Skeletal muscle cell (primary cell): ENCODE results near the gene CLDN15.
A peak's percentile ranks its signal among the peaks of the same experiment; 100 is the strongest.
"Not testable (repeated sequence)": the region's sequence is repeated elsewhere in the genome, so short reads cannot be mapped to it uniquely, and the experiment has no call there.

Experiments used
- DNase-seq: peaks from one replicate; pipeline ENCODE4 v3.0.0-alpha.2; 2010; ENCODE audit warnings: low read depth
- H3K4me3 ChIP-seq: 2 replicates; pipeline ENCODE4 v1.5.1; 2011; ENCODE audit warnings: low read depth, mild to moderate bottlenecking, control low read depth, low read length, moderate library complexity

CLDN15 gene, protein sequence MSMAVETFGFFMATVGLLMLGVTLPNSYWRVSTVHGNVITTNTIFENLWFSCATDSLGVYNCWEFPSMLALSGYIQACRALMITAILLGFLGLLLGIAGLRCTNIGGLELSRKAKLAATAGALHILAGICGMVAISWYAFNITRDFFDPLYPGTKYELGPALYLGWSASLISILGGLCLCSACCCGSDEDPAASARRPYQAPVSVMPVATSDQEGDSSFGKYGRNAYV

DNA sequence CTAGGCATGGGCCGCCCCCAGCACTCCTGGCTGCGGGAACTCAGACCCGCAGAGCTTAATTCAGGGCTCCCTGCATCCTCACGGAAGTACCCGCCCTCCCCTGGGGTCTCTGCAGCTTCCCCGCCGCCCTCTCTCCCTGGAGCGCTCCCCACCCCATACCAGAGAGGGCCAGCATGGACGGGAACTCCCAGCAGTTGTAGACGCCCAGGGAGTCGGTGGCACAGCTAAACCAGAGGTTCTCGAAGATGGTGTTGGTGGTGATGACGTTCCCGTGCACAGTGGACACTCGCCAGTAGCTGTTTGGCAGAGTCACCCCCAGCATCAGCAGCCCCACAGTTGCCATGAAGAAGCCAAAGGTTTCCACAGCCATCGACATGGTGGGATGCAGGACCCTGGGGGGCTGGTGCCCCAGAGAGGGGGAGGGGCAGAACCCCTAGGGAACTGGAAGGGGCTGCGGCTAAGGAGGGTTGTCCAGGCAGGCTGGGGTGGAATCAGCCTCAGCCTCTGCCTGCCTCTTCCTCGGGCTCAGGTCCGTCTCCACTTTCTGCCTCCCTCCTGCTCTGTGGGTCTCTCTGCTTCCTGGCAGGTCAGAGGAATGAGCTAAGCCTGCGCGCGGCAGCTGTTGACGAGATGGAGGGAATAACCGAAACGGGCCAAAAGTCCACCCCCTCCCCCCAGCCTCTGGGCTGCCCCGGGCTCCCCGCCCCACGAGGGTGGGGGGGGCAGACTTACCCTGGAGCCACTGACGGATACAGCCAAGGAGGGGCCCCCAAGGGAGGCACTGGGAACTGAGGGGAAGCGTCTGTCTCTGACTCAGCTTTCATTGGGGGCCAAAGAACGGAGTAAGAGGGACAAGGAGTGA is at the start of gene CLDN15:
TSS of gene CLDN15 (minus strand) at position 597 of the 862 bp plus-strand sequence. CDS start at position 376, 221 bp downstream.
- no peak within 1 kb of the TSS for H3K4me3 ChIP-seq
- DNase-seq, result peak; percentile 63

DNA sequence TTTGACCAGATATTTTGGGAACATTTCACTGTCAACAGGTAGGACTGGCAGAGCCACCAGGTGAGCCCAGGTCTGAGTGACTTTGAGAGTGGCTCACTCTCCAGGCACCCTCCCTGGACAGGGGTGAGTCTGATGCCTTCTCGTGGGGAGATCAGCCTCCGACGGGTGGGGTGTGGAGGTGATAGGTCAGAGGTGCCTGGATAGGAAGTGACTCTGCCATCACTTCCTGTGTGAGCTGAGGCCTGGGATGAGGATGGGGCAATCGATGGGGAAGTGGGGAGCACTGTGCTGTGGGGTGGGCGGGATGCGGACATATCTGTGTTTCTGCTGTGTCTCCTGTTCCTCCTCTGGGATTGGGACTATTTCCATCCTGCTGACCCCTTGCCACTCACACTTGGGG is 49.4 kb upstream of the CLDN15 start:
- no peak overlapping the region for H3K4me3 ChIP-seq
- no peak for DNase-seq

DNA sequence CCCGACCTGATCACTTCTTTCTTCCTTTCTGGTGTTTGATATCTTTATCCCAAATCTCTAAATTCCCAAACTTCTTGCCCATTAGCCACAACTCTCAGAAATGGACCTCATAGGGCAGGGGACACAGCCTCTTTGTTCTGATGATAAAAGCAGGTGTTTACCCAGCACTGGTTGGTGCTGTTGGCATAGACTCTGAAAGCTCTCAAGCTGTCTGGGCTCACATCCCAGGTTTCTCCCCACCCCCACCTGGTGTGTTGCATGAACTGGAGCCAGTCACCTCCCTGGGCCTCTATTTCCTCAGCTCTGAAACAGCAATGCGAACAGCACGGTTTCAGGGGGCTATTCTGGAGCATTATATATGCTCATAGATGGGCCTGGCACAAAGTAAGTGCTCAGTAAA is 48.3 kb upstream of the CLDN15 start:
- not testable (repeated sequence) for H3K4me3 ChIP-seq, DNase-seq

DNA sequence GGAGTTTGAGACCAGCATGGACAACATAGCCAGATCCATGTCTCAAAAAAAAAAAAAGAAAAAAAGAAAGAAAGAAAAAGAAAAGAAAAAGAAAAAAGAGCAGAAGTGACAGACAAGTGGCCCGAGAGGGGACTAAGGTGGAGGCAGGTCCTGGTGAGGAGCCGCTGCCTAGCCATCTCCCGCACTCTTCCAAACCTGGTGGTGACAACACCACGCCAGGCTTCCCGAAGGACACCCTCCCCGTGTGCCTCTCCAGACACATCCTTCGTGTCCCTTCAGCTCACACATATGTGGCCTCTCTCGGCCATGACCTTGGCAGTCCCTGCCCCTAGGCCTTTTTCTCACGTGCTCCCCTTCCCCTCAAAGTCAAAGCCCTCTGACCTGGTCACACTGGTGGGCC is 47.6 kb upstream of the CLDN15 start:
- H3K4me3 ChIP-seq, result no peak overlapping the region
- no peak for DNase-seq

DNA sequence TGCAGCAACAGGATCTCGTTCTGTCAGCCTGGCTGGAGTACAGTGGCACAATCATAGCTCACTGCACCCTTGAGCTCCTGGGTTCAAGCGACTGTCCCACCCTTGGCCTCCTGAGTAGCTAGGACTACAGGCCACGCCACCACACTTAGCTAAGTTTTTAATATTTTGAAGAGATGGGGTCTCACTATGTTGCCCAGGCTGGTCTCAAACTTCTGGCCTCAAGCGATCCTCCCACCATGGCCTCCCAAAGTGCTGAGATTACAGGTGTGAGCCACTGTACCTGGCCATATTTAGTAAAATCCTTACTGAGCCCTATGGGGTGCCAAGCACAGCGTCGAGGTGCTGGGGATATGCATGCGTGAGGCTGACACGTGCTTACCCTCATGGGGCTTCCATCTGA is 43.3 kb upstream of the CLDN15 start:
- not testable (repeated sequence) for H3K4me3 ChIP-seq, DNase-seq

DNA sequence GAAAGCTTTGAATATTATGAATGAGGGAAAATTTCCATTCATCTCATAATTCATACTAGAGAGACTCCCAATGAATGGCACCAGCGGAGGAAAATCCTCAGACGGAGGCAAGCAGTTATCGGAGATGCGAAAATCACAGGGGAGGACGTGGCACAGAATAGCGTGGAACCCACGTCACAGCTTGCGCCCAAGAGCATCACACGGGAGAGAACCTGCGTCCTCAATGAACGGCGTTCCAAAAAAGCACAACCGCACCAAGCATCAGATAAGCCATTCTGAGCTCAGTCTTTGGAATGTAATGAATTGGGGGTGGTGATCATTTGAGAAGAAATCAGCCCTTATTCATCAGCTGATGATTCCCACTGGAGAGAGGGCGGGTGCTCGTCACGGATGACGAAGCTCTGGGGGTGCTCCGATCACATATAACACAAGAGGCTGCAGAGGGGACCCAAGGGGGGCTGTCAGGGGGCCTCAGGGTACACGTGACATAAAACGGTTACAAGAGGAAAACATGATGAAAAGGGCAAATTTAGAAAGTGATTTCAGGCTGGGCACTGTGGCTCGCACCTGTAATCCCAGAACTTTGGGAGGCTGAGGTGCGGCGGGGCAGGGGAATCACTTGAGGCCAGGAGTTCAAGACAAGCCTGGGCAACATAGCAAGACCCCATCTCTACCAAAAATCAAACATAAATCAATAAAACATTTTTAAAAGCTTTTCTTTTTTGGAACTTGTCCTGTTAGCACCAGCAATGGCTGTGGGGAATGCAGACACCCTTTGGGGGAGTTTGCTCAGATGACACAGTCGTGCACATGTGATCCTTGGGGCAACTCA is 41.1 kb upstream of the CLDN15 start:
- DNase-seq, result no peak

DNA sequence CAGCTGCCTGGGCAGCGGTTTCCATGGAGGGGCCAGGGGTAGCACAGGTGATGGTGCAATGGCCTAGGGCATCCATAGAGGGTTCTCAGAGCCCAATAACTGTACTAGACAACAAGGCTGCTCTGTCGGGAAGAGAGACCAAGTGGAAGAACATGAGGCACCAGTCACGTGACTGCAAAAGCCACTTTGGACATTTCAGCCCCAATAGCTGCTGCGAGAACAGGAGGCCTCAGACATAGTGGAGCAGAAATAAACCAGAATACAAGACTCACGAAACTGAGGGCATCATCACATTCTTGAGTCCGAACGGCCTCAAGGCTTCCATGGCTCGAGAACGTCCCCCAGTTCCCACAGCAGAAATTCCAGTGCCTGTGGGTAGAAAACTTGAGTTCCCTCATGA is 39.6 kb upstream of the CLDN15 start:
- DNase-seq, result no peak
- no peak overlapping the region for H3K4me3 ChIP-seq

More for the DNA sequence above, 41.1 kb upstream of the CLDN15 start:
- no peak overlapping the region for H3K4me3 ChIP-seq

DNA sequence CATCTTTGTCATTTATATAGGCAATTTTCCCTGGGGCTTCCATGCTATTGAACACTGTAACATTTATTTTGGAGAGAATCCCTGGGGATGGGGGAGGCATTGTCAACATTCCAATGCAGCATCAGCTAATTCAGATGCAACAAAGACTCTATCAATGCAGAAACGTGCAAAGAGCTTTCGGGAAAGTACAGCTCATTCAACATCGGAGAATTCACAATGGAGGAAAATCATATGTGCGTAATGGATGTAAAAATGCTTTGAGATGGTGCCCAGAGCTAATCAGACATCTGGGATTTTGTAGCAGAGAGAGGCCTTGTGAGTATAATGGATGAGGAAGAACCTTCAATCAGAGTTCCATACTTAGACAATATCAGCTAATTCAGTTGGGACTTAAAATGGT is 35.6 kb upstream of the CLDN15 start:
- H3K4me3 ChIP-seq, result no peak overlapping the region
- no peak for DNase-seq

DNA sequence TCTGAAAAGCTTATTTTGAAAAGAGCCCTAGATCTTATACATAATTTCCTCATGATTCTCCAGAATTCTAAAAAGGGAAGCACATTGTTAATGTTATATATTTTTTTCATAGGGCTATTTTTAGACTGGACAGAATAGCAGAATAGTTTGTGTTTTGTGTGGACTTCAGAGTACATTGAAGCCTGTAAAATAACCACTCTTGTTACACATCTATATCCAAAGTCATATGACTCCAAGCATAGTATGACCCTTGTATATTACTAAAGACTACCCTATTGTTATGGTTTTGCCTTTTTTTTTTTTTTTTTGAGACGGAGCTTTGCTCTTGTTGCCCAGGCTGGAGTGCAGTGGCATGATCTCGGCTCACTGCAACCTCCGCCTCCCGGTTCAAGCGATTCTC is 33.4 kb upstream of the CLDN15 start:
- H3K4me3 ChIP-seq, result no peak overlapping the region
- no peak for DNase-seq

DNA sequence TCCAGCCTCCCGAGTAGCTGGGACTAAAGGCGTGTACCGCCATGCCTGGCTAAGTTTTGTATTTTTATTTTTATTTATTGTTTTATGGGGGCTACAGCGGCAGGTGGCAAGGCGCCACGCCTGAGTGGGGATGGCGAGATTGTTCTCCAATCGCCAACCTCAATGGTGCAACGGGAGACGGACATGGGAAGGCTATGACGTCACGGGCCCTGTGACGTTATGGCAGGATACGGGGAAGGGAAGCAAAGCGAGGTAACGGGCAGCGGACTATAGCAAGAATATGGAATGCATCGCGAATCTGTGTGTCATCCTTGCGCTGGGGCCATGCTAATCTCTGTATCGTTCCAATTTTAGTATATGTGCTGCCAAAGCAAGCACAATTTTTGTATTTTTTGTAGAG is 32.1 kb upstream of the CLDN15 start:
- no peak for DNase-seq
- H3K4me3 ChIP-seq, result no peak overlapping the region

DNA sequence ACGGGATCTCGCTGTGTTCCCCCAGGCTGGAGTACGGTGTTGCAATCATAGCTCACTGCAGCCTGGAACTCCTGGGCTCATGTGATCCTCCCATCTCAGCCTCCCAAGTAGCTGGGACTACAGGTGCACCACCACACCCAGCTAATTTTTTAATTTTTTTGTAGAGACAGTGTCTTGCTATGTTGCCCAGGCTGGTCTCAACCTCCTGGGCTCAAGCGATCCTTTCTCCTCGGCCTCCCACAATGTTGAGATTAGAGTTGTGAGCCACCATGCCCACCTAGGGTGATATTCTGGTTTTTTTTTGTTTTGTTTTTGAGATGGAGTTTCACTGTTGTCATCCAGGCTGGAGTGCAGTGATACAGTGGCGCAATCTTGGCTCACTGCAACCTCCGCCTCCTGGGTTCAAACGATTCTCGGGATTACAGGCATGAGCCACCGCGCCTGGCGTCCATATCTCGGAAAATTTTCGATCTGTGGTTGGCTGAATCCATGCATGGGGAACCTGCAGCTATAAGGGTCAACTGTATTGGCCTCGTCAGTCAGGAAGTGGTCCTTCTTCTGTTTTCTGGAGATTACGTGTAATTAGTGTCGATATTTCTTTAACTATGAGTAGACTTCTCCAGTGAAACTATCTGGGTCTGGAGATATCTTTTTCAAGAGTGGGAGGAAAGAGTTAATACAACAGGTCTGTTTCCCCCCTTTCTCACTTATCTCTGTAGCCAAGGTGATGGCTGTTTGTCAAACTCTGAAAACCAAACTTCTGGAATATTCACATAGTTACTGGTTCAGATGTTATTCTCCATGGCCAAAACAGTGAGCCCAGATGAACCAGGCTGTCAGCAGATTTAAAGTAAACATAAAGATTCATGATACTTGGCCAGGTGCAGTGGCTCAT is 28.3 kb upstream of the CLDN15 start:
- no peak overlapping the region for H3K4me3 ChIP-seq
- DNase-seq, result no peak

DNA sequence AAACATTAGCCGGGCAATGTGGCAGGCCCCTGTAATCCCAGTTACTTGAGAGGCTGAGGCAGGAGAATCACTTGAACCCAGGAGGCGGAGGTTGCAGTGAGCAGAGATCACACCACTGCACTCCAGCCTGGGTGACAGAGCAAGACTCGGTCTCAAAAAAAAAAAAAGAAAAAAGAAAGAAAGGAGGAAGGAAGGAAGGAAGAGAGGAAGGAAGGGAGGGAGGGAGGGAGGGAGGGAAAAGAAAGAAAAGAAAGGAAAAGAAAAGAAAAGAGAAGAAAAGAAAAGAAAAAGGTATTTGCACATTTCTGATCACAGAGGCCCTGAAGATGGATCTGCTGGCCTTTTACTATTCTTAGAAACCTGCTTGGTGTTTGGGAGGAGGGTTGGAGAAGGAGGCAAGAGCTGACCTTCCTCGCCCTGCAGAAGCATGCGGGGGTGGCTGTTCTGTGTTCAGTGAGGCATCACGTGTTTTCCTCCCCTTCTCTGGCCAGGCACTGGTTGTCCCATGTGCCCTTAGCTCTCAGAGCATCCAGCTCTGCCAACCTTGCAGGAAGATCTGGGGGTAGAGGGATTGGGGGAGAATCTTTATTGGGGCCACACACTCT is 26.6 kb upstream of the CLDN15 start:
- not testable (repeated sequence) for H3K4me3 ChIP-seq, DNase-seq

DNA sequence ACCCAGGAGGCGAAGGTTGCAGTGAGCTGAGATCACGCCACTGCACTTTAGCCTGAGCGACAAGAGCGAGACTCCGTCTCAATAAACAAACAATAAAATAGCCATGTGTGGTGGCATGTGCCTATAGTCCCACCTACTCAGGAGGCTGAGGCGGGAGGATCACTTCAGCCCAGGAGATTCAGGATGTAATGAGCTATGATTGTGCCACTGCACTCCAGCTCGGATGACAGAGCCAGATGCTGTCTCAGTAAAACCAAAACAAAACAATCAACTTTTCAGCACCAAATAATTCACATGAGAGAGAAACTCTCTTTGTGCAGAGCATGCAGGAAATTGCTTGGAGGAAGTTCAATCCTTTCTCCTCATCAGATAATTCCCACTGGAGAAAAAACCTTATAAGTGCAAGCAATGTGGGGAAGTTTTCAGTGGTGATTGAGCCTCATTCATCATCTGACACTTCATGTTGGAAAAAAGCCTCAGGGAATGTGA is 20.7 kb upstream of the CLDN15 start:
- no peak overlapping the region for H3K4me3 ChIP-seq
- DNase-seq, result peak; percentile 15

DNA sequence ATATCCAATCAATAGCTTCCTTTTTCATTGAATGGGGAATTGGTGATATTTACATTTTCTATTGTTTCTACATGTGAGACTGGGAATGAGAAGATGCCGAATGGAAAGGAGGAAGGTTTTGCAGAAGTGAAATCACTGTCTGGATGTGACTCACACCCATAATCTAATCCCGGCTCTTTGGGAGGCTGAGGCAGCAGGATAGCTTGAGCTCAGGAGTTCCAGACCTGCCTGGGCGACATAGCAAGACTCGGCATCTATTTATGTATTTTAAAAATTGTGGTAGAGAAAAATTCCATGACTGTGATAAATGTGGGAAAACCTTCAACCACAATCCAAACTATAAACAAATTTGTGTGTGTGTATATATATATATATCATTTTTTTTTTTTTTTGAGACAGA is 18.2 kb upstream of the CLDN15 start:
- no peak overlapping the region for H3K4me3 ChIP-seq
- no peak for DNase-seq

DNA sequence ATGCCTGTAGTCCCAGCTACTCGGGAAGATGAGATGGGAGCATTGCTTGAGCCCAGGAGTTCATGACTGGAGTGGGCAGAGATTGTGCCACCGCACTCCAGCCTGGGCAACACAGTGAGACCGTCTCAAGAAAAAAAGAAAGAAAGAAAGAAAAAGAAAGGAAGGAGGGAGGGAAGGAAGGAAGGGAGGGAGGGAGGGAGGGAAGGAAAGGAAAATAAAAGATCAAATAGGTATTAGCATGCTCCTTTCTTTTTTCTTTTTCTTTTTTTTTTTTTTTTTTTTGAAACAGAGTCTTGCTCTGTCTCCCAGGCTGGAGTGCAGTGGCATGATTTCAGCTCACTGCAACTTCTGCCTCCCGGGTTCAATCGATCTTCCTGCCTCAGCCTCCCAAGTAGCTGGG is 15.6 kb upstream of the CLDN15 start:
- not testable (repeated sequence) for DNase-seq, H3K4me3 ChIP-seq

DNA sequence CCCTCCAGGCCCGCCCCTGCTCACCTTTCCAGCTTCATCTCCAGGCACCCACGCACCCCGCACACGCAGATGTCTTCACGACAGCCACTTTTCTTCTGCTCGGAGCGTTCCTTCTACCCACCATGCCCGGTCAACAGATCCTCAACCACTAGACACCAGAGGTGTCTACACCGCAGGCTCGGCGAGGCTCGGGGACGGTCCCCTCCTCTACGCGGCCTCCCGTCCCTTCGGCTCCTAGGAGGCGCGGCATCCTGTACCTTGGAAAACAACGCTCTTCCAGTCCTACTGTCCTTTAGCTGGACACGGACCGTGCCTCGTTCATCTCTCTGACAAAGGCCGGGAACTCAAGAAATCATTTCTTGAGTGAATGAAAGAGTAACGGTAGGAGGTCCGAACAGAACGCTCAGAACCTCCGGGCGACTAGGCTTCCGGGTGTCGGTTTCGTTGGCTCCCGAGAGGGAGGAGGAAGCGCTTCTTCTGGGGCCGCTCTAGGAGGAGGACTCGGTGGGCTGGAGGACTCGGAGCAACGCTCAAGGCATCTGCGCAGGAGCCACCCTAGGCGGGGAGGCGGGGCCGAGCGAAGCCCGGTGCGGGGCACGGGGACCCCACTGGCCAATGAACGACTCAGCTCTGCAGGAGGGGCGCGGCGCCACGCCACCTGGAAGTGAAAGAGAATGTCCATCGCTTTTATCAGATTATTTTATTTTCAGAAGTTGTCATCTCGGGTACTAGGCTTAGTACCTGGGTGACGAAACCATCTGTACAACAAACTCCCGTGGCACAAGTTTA is 14.5 kb upstream of the CLDN15 start:
- peak; percentile 95 for DNase-seq
- peak overlapping the region; percentile 96 for H3K4me3 ChIP-seq

DNA sequence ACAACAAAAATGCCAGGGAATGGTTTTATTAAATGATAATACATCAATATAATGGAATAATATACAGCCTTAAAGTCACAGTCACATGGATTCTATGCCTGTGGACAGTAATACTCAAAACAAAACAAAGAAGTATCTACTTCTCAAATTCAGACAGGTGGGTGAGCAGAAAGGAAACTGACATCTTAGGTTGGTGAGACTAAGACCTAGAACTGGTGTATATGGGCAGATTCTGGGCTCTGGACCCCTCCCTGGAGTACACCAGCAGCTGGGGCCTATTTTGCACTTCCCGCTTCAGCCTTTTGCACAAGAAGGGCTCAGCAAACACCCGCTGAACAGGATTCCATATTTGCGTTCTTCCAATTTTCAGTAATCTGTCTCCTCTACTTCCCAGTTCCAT is 12.7 kb upstream of the CLDN15 start:
- DNase-seq, result no peak
- no peak overlapping the region for H3K4me3 ChIP-seq

DNA sequence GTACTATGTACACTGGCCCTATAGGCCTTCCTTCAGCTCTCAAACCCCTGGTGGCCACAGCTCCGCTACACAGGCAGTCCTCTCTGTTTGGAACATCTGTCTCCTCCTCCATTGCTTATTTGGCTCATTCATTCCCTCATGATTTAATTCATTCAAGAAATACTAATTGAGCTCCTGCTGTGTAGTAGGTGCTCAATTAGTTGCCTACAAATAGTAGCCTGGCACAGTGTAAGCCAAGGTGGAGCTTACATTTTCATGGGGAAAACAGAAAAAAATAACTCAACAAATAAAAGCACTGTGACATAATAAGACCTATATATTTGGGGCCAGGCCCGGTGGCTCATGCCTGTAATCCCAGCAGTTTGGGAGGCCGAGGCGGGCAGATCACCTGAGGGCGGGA is 10.7 kb upstream of the CLDN15 start:
- H3K4me3 ChIP-seq, result no peak overlapping the region
- DNase-seq, result no peak
